SKM-1 (cell line): ENCODE data around the gene SEMA4D.

Experiments used
- DNase-seq: peaks from one replicate; lab custom pipeline; 2025; ENCODE audit not compliant: unreplicated experiment; lab: John Stamatoyannopoulos, UW

The SEMA4D gene

GRCh38 chr9:89390068-89390555 lies 107.8 kb downstream of the SEMA4D start:
- no peak for DNase-seq

GRCh38 chr9:89388868-89389177 lies 109.1 kb downstream of the SEMA4D start:
- no peak for DNase-seq

GRCh38 chr9:89388084-89388867 lies 109.6 kb downstream of the SEMA4D start:
- peak; percentile 73 for DNase-seq

- DNase-seq, result no peak
Measured at GRCh38 chr9:89387197-89387849, 110.6 kb downstream of the SEMA4D start.

GRCh38 chr9:89386797-89387196 lies 111.1 kb downstream of the SEMA4D start:
- no peak for DNase-seq

GRCh38 chr9:89386206-89386605 lies 111.7 kb downstream of the SEMA4D start:
- no peak for DNase-seq

- DNase-seq, result no peak
Measured at GRCh38 chr9:89384783-89385182, 113.1 kb downstream of the SEMA4D start.

- DNase-seq, result no peak
Measured at GRCh38 chr9:89383721-89384300, 114.1 kb downstream of the SEMA4D start.

GRCh38 chr9:89383030-89383720 lies 114.7 kb downstream of the SEMA4D start:
- DNase-seq, result no peak

GRCh38 chr9:89382026-89382986 lies 115.6 kb downstream of the SEMA4D start:
- DNase-seq, result no peak

GRCh38 chr9:89381308-89381609 lies 116.7 kb downstream of the SEMA4D start:
- no peak for DNase-seq

GRCh38 chr9:89380437-89381307 lies 117.2 kb downstream of the SEMA4D start:
- DNase-seq, result no peak

GRCh38 chr9:89379508-89380115 lies 118.3 kb downstream of the SEMA4D start:
- no peak for DNase-seq

GRCh38 chr9:89379031-89379430 lies 118.9 kb downstream of the SEMA4D start:
- no peak for DNase-seq

GRCh38 chr9:89378541-89378940 lies 119.4 kb downstream of the SEMA4D start:
- no peak for DNase-seq

- DNase-seq, result no peak
Measured at GRCh38 chr9:89377411-89377810, 120.5 kb downstream of the SEMA4D start.

GRCh38 chr9:89376741-89377351 lies 121.1 kb downstream of the SEMA4D start:
- no peak for DNase-seq

GRCh38 chr9:89376286-89376685 lies 121.6 kb downstream of the SEMA4D start:
- no peak for DNase-seq

GRCh38 chr9:89375191-89375760 lies 122.6 kb downstream of the SEMA4D start:
- no peak for DNase-seq
